Cerebellar nuclear complex (tissue), 1 donor: Measurements from ENCODE around the gene CCL1.
"Not testable (repeated sequence)": the region's sequence is repeated elsewhere in the genome, so short reads cannot be mapped to it uniquely, and the experiment has no call there.

Experiments
- DNase-seq, 2 experiments: peaks; one replicate each; lab custom pipeline; 2025; lab: John Stamatoyannopoulos, UW

CCL1 gene

DNA sequence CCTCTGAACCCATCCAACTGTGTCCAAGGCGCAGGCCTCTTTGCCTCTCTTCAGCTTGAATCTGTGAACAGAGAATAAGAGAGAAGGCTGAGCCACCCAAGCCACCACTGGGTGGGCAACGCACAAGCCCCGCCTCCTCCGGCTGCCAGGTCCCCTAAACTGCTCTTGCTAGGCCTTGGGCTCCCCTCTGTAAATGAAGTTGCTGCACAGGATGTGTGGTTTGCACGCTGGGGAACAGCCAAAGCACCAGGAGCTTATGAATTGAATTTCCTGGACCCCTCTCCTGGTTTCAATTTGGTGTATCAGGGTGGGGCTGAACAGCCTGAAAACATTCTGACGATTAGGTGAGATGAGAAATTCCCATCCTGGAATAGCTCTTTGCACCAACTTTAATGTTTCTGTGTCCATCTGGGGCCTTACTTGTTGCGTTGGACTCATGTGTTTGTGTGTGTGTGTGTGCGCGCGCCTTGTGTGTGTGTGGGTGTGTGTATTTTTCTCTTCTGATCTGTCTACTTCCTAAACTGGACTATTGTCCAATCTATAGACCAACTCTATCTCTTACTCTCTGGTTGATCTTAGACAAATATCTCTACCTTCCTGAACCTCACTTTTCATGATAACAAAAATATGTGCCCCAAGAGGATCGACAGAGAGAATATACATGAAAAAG lies 2.3 kb downstream of the CCL1 start:
- DNase-seq: no peak

DNA sequence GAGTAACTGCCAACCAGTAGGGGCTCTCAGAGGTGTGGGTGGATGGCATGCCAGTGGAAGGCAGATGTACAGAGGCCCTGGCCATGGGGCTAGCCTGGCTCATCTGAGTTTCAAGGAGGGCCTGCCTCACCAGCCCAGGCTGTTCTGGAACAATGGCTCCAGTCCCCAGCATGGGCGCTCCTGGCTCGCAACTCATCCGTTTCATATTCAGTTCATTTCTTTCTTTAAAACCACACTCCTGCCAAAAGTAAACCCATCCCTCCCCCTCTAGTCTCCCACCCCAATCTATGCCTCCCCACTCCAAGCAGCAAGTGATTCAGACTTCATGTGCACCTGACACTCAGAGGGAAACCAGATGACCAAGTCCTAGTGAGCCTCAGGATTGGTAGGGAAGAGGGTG lies 4.4 kb downstream of the CCL1 start:
- DNase-seq: no peak

DNA sequence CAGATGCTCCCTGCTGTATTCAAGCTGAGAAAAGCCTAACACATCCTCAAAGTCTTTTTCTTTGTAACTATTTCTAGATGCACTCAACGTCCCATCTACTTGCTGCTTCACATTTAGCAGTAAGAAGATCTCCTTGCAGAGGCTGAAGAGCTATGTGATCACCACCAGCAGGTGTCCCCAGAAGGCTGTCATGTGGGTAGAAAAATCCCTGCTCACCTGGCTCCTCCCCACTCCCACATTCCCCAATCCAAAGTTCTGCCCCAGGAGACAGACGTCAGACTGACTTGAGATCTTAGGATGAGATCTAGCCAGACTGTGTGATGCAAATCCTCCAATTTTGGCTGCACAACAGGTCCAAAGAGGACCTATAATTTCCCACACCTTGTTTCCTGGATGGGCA lies 5.6 kb downstream of the CCL1 start:
- no peak for DNase-seq

DNA sequence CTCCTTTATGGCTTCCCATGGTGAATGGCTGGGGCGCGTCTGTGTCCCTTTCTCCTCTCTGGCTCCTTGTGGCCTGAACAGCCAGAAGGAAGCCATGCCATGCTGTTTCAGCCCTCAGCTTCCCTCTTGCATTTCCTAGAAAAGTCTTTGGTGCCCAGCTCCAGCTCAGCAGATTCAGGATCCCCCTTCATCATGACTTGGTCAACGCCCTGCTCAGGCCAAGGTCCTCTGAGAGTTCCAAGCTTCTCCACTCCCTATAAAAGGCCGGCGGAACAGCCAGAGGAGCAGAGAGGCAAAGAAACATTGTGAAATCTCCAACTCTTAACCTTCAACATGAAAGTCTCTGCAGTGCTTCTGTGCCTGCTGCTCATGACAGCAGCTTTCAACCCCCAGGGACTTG lies 6.8 kb downstream of the CCL1 start, which contains the start of gene CCL13:
Gene CCL13 (plus strand): TSS at position 287 of the 400 bp plus-strand sequence. CDS start 47 bp downstream, at position 334.
- DNase-seq: no peak

DNA sequence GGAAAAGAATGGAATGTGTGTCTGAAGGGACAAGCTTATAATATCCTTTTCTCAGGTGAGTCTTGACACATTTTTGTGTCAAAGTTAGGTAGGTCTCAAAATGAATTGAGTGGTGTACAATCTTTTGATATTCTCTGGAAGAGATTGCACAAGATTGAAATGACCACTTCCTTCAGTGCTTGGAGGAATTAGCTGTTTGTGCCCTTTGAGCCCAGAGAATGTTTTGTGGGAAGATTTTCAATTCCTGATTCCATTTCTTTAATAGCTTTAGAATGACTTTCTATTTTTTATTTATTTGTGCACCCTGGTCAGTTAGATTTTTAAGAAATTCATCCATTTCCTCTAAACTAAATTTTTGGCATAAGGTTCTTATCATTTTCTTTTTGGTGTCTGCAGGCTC lies 8.4 kb downstream of the CCL1 start:
- DNase-seq: no peak

DNA sequence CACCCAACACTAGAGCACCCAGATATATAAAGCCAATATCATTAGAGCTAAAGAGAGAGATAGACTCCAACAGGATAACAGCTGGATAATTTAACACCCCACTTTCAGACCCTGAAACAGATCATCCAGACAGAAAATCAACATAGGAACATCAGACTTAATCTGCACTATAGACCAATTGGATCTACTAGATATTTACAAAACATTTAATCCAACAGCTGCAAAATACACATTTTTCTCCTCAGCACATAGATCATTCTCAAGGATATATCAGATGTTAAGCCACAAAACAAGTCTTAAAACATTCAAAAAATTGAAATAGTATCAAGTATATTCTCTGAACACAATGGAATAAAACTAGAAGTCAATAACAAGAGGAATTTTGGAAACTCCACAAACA lies 10.8 kb downstream of the CCL1 start:
- DNase-seq: no peak

DNA sequence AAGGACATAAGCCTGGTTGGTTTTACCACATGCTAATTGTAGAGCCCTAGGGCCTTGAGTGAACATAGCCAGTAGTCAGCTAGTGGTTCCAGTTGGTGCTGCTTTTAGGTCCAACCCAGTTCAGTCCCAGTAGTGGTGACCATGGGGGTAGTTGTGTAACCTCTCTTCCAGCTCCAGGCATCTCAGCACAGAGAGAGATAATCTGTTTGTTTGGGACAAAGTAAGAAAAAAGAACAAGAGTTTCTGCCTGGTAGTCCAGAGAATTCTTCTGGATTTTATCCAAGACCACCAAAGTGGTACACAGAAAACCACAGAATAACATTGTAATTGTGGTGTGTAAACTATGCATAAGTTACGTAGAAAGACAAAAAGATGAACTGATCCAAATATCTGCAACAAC lies 11.9 kb downstream of the CCL1 start:
- DNase-seq: no peak

DNA sequence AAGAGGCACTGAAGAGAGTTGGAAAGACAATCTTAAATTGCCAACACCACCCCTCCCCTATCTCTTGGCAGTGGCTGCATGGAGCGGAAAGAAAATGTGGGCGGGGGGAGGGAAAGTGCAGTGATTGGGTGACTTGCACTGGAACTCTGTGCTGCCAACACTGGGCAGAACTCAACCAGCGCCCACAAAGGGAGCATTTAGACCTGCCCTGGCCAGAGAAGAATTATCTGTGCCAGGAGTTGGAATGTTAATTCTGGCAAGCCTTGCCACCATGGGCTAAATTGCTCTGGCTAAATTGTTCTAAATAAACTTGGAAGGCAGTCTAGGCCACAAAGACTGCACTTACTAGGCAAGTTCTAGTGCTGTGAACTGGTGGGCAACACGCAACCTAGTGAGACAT lies 13.3 kb downstream of the CCL1 start:
- no peak for DNase-seq

DNA sequence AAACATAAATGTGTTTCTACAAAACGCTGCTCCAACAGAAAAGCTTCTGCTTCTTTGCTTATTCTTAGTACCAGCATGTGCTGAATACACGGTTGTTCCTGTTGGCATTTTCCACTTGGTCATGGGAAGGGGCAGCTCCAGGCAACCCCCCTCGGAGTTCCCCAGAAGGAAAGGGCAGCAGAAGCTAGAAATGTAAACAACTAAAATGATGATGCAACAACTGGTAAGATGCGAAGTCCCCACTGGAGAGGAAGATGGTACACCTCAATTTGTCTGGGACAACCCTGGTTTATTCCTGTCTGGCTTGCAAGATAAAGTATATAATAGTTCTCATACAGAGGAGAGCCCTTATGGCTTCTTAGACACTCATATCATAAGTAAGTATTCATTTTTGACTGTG lies 16.0 kb downstream of the CCL1 start:
- no peak for DNase-seq

DNA sequence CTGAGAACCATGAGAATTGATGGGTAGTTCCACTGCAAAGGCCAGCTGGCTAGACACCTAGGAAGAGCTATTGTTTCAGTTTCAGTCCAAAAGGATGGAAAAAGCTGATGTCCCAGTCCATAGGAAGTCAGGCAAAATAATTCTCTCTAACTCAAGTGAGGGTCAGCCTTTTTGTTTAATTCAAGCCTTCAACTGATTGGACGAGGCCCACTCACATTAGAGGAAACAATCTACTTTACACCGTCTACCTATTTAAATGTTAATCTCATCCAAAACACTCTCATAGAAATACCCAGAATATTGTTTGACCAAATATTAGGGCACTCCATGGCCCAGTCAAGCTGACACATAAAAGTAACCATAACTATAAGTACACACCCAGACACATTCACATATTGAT lies 21.1 kb downstream of the CCL1 start:
- DNase-seq: no peak

DNA sequence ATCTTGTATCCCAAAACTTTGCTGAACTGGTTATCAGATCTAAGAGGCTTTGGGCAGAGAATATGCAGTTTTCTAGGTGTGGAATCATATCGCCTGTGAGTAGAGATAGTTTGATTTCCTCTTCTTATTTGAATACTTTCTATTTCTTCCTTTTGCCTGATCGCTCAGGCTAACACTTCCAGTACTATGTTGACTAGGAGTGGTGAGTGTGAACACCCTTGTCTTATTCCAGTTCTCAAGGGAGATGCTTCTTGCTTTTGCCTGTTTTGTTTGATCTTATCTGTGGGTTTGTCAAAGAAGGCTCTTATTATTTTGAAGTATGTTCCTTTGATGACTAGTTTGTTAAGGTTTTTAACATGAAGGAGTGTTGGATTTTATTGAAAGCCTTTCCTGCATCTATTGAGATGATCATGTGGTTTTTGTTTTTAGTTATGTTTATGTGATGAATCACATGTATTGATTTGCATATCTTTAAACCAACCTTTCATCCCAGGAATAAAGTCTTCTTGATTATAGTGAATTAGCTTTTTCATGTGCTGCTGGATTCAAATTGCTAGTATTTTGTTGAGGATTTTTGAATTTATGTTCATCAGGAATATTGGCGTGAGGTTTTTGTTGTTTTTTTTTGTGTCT lies 23.8 kb downstream of the CCL1 start:
- DNase-seq: no peak

DNA sequence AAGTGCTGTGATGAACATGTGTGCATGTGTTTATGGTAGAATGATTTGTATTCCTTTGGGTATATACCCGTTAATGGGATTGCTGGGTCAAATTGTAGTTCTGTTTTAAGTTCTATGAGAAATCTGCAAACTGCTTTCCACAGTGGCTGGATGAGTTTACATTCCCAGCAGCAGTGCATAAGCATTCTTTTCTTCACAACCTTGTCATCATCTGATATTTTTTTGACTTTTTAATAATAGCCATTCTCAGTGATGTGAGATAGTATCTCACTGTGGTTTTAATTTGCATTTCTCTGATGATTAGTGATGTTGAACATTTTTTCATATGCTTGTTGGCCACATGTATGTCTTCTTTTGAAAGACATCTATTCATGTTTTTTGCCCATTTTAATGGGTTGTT lies 25.3 kb downstream of the CCL1 start:
- no peak for DNase-seq

DNA sequence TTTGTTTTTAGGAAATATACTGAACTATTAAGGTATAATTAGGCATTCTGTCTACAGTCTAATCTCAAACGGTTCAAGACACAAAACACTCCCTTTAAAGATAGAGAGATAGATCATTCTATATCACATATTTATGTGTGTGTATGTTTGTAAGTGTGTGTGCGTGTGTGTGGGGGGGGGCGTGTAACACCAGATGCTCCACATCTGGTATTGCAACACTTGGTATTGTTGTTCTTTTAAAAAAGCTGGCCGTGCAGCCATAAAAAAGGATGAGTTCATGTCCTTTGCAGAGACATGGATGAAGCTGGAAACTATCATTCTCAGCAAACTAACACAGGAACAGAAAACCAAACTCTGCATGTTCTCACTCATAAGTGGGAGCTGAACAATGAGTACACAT lies 35.5 kb downstream of the CCL1 start:
- DNase-seq: not testable (repeated sequence)

DNA sequence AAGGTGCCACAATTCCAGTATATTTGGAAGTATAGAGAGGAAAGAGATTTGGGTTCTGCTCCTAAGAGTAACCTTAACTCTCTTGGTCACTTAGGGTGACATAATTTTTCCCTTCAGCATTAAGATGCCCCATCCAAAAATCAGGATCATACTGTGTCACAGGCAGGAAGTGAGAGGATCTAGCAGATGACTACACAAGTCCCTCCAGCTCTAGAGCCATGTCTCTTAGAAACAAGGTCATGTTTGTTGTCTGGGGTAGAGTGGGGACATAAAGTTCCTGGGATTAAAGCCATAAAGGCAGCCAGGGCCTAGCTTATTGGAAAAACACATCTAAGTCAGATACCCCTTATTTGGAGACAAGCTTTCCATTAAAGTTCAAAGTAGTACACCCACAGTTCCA lies 41.1 kb downstream of the CCL1 start:
- no peak for DNase-seq

DNA sequence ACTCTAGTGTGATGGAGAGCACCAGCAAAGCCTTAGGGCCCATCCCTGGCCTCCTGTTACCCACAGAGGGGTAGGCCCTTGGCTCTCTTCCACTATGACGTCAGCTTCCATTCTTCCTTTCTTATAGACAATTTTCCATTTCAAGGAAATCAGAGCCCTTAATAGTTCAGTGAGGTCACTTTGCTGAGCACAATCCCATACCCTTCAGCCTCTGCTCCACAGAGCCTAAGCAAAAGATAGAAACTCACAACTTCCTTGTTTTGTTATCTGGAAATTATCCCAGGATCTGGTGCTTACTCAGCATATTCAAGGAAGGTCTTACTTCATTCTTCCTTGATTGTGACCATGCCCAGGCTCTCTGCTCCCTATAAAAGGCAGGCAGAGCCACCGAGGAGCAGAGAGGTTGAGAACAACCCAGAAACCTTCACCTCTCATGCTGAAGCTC lies 44.0 kb downstream of the CCL1 start, which contains the start of gene CCL8:
Gene CCL8 (plus strand): TSS at position 397 of the 445 bp plus-strand sequence. CDS start 67 bp downstream, outside the sequence.
- no peak for DNase-seq

DNA sequence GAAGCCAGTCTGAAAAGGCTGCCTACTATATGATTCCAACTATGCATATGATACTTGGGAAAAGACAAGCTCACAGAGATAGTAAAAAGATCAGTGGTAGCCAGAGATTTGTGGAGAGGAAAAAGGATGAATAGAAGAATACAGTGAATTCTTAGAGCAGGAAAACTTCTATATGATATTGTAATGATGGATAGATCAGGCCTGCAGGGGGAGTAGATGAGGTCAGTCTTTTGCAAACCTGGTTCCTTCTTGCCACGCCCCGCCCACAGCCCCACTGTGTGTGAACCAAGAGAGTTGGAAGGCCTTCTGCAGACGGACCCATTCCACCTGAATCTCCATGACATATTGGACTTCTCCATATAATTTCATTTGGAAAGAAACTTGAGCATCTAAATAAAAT lies 44.6 kb downstream of the CCL1 start:
- no peak for DNase-seq

DNA sequence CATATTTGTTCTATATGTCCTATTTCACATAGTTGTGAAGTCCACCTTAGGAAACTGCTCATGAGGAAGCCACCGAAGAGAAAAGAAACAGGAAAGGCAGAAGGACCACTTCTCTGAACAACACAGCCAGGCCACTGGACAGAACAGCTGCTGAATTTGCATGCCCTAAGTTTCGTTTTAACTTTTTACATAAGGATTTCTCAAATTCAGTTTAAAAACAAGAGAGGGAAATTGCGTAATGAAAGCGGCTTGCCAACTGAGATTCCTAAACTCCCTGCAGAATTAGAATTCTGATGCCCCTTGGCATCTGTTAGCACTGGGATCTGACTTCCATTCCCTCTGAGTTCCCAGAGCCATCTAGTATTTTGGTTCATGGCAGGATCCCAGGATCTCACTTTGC lies 48.8 kb downstream of the CCL1 start:
- DNase-seq: no peak

DNA sequence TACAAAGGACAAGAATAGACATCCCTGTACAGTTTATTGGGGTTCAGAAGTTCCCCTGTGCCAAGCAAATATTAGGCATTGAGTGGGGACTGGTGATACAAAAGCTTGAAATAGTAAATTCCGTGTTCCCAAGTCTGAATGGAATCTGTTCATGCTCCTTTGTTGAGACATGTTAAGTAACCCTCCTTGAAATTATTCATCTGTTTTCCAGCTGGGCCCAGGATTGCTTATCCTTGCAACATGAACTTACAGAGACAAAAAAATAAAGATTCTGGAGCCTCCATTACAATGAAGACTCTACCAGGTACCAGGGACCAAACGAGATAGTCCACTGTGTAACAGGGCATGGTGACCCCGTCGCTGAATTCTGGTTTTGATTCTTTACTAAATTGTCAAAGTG lies 49.9 kb downstream of the CCL1 start:
- DNase-seq: no peak

DNA sequence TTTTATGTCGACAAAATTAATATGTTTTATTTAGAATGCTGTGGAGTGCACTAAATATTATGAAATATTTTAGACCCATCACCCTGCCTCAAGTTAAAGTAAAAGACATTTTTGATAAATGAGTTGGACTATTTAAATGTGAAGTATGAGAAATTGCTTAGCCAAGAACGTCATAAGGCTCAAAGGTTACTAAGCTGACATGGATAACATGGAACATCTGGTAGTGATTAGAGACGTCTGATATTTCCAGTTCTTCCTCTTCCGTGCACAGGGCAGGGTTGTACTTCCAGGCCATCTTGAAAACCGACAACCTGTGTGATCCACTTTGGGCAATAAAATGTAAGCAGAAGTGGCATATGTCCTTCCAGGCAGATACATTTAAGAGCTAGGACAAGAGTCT lies 51.0 kb downstream of the CCL1 start:
- no peak for DNase-seq

DNA sequence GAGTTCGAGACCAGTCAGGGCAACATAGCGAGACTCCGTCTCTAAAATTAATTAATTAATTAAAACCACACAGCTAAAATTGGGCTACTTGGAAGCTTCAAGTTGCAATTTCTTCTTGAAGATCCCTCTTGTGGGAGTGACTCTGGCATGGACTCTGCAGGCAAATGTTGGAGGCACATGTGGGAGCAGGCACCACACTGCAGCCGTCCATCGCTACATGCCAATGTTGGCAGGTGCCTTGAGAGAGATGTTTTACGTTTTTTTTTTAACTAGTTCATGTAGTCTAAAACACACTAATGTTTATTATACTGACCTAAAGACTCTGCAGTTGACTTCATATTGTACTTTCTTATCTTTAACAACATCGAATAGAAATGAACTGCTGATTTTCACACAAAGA lies 51.7 kb downstream of the CCL1 start:
- DNase-seq: no peak
